Measurements from ENCODE around the gene CHN2. TPM values are rescaled to one million over a fixed set of nuclear protein-coding genes. Genes with fewer than 3 reads are reported as not detected.
A peak's percentile ranks its signal among the peaks of the same experiment; 100 is the strongest.

CHN2 gene
- total RNA-seq, 1 experiment from 2014 or later: 18.8 TPM

- Histone ChIP-seq H3K9me3 (no peaks in the 10 kb centered on the region), H3K4me3 (ENCODE audit: low read depth, low read length) (no peak overlapping the region), H3K4me1 (peaks cover 6% of the 10 kb centered on the region), H3K36me3 (ENCODE audit: control insufficient read depth, insufficient read depth, low read length) (no peaks in the 10 kb centered on the region), H3K27me3 (replicated peaks; ENCODE audit: control insufficient read depth, insufficient read depth, low read length) (no peaks in the 10 kb centered on the region)
- H3K27ac Mint-ChIP-seq (ENCODE audit: unreplicated experiment): no peak overlapping the region
- ChIA-PET CTCF (no interaction called here), POLR2A (no interaction called here)
- H3K9me3 Mint-ChIP-seq (ENCODE audit: unreplicated experiment): no peaks in the 10 kb centered on the region
- H3K27me3 Mint-ChIP-seq (ENCODE audit: insufficient read depth, unreplicated experiment): no peaks in the 10 kb centered on the region
- H3K4me1 Mint-ChIP-seq (ENCODE audit: low read depth, unreplicated experiment): peaks cover 27% of the 10 kb centered on the region
- no peak for TF ChIP-seq CTCF (IDR thresholded peaks at IDR 0.05; ENCODE audit: insufficient read depth in 1 of 2, low read depth in 1 of 2, low read length in 1 of 2, severe bottlenecking in 1 of 2, unreplicated experiment in 1 of 2)
- H3K4me3 Mint-ChIP-seq (ENCODE audit: unreplicated experiment): no peak overlapping the region
- H3K36me3 Mint-ChIP-seq (ENCODE audit: insufficient read depth, unreplicated experiment): no peaks in the 10 kb centered on the region
- DNase-seq: no peak
- BruUV-seq (replicated peaks): no TSS peak
- intact Hi-C loops (cut with micrococcal nuclease; ENCODE audit: unreplicated experiment): loop anchor here (5.0 kb wide), 1 partner anchor 125 kb away; no protein-coding TSS in a partner anchor
Measured at GRCh38 chr7:29482056-29482455, 287.5 kb downstream of the CHN2 start.

- no peaks in the 10 kb centered on the region for H3K9me3 ChIP-seq
- no peak for TF ChIP-seq CTCF (IDR thresholded peaks at IDR 0.05; ENCODE audit: insufficient read depth in 1 of 2, low read depth in 1 of 2, low read length in 1 of 2, severe bottlenecking in 1 of 2, unreplicated experiment in 1 of 2)
- H3K36me3 ChIP-seq (ENCODE audit: control insufficient read depth, insufficient read depth, low read length): no peaks in the 10 kb centered on the region; the same call in 1 of the 2 replicates
- CTCF ChIA-PET: no interaction called here
- Mint-ChIP-seq H3K27me3 (ENCODE audit: insufficient read depth, unreplicated experiment) (no peaks in the 10 kb centered on the region), H3K4me3 (ENCODE audit: unreplicated experiment) (no peak overlapping the region), H3K4me1 (ENCODE audit: low read depth, unreplicated experiment) (peaks cover 21% of the 10 kb centered on the region), H3K27ac (ENCODE audit: unreplicated experiment) (peak overlapping the region; percentile 89), H3K36me3 (ENCODE audit: insufficient read depth, unreplicated experiment) (no peaks in the 10 kb centered on the region), H3K9me3 (ENCODE audit: unreplicated experiment) (no peaks in the 10 kb centered on the region)
- POLR2A ChIA-PET: no interaction called here
- H3K4me1 ChIP-seq: peaks cover 14% of the 10 kb centered on the region
- H3K27me3 ChIP-seq (replicated peaks; ENCODE audit: control insufficient read depth, insufficient read depth, low read length): no peaks in the 10 kb centered on the region
- BruUV-seq (replicated peaks): TSS peak; percentile 86
- DNase-seq: peak in 1 of 2 experiments; percentile 44
- intact Hi-C loops (cut with micrococcal nuclease; ENCODE audit: unreplicated experiment): loop anchor here (5.0 kb wide), 1 partner anchor 124 kb away; no protein-coding TSS in a partner anchor
- H3K4me3 ChIP-seq (ENCODE audit: low read depth, low read length): no peak overlapping the region
Measured at GRCh38 chr7:29483219-29484104, 288.9 kb downstream of the CHN2 start.

GRCh38 chr7:29484280-29484679, 289.7 kb downstream of the CHN2 start:
- Histone ChIP-seq H3K27me3 (replicated peaks; ENCODE audit: control insufficient read depth, insufficient read depth, low read length) (no peaks in the 10 kb centered on the region), H3K4me3 (ENCODE audit: low read depth, low read length) (no peak overlapping the region), H3K9me3 (no peaks in the 10 kb centered on the region), H3K4me1 (peaks cover 20% of the 10 kb centered on the region), H3K36me3 (ENCODE audit: control insufficient read depth, insufficient read depth, low read length) (no peaks in the 10 kb centered on the region; the same call in 1 of the 2 replicates)
- Mint-ChIP-seq H3K27me3 (ENCODE audit: insufficient read depth, unreplicated experiment) (no peaks in the 10 kb centered on the region), H3K27ac (ENCODE audit: unreplicated experiment) (peak overlapping the region; percentile 89), H3K4me1 (ENCODE audit: low read depth, unreplicated experiment) (peaks cover 26% of the 10 kb centered on the region), H3K9me3 (ENCODE audit: unreplicated experiment) (no peaks in the 10 kb centered on the region), H3K4me3 (ENCODE audit: unreplicated experiment) (no peak overlapping the region), H3K36me3 (ENCODE audit: insufficient read depth, unreplicated experiment) (no peaks in the 10 kb centered on the region)
- DNase-seq: no peak
- intact Hi-C loops (cut with micrococcal nuclease; ENCODE audit: unreplicated experiment): loop anchor here (5.0 kb wide), 1 partner anchor 123 kb away; no protein-coding TSS in a partner anchor
- ChIA-PET POLR2A (no interaction called here), CTCF (no interaction called here)
- no peak for TF ChIP-seq CTCF (IDR thresholded peaks at IDR 0.05; ENCODE audit: insufficient read depth in 1 of 2, low read depth in 1 of 2, low read length in 1 of 2, severe bottlenecking in 1 of 2, unreplicated experiment in 1 of 2)
- BruUV-seq (replicated peaks): no TSS peak

All from Caco-2 (cell line).